ENCODE measurements around the gene NOTCH3.
A peak's percentile ranks its signal among the peaks of the same experiment; 100 is the strongest.

Gene NOTCH3

DNA sequence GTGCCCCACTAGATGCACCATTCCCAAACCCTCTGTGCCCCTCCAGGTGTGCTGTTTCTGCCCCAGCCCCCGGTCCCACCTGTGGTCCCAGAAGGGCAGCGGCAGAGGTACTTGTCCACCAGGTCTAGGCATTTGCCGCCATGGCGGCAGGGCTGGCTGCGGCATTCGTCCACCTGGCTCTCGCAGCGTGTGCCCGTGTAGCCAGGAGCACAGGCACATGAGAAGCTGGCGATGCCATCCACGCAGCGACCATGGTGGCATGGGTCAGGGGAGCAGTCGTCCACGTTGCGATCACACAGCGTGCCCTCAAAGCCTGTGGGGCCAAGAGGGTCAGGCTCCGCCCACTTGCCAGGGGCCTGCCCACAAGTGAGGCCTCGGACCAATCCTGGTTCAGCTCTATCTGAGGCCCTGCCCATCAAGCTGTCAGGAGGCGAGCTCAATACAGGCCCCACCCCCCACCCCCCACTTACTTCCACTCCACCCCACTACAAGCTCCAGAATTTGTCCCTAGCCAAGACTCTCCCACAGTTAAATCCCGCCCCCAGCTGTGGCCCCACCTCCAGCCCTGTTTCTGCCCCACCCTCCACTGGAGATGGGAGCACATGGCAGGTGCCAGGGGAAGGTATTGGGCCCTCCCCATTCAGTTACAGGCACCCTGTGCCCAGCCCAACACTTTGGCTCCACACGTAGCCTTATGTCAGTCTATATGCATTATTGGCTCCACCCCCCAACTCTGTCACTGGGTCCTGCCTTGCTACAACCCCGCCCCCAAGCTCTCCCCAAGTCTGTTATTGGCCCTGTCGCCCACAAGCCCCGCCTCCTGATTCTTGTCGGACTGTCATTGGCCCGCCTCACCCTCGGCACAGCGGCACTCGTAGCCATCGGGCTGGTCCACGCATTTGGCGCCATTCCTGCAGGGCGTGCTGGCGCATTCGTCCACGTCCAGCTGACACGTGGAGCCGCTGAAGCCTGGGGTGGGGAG, 13.5 kb downstream of the NOTCH3 start:
- TF ChIP-seq, protein P1, sequence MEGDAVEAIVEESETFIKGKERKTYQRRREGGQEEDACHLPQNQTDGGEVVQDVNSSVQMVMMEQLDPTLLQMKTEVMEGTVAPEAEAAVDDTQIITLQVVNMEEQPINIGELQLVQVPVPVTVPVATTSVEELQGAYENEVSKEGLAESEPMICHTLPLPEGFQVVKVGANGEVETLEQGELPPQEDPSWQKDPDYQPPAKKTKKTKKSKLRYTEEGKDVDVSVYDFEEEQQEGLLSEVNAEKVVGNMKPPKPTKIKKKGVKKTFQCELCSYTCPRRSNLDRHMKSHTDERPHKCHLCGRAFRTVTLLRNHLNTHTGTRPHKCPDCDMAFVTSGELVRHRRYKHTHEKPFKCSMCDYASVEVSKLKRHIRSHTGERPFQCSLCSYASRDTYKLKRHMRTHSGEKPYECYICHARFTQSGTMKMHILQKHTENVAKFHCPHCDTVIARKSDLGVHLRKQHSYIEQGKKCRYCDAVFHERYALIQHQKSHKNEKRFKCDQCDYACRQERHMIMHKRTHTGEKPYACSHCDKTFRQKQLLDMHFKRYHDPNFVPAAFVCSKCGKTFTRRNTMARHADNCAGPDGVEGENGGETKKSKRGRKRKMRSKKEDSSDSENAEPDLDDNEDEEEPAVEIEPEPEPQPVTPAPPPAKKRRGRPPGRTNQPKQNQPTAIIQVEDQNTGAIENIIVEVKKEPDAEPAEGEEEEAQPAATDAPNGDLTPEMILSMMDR (IDR thresholded peaks at IDR 0.05; ENCODE audit: insufficient read depth, low read depth, low read length, missing control alignments): no peak
- no peak overlapping the region for H3K4me3 ChIP-seq (ENCODE audit: low read length)
- peak; percentile 52 for DNase-seq (ENCODE audit: low read depth)

DNA sequence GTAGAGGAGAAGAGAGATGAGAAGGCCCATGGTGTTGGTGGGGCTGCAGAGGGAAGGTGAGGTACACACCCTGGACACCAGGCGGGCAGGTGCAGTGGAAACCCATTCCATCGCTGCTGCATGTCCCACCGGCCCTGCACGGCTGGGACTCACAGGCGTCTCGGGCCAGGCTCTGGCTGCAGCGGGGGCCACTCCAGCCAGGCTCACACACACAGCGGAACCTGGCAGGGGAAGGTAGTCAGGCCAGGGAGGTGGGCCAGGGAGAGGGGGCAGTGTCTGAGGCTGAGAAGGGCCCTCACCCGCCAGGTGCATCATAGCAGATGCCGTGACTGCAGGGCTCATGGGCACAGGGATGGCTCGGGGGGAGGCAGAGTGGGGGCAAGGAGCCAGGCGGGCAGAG, 15.6 kb downstream of the NOTCH3 start:
- TF ChIP-seq, protein P1 (IDR thresholded peaks at IDR 0.05; ENCODE audit: insufficient read depth, low read depth, low read length, missing control alignments): no peak
- DNase-seq (ENCODE audit: low read depth): no peak
- H3K4me3 ChIP-seq (ENCODE audit: low read length): no peak overlapping the region

DNA sequence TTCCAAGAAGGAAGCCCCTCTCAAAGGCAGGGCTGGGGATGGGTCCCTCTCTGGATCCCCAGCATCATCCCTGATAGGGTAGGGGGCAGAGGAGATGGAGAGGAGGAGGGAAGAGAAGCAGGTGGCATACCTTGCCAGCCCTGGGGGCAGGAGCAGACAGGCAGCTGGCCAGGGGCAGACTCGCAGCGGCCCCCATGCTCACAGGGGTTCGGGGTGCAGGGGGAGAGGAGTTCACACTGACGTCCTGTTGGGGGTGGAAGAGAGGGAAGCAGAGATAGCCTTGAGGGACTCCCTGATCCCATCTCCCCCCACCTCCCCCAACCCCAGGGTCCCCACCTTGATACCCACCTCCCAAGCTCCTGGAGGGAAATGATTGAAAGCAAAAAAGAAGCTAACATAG, 16.0 kb downstream of the NOTCH3 start:
- TF ChIP-seq, protein P1 (IDR thresholded peaks at IDR 0.05; ENCODE audit: insufficient read depth, low read depth, low read length, missing control alignments): no peak
- no peak for DNase-seq (ENCODE audit: low read depth)
- H3K4me3 ChIP-seq (ENCODE audit: low read length): no peak overlapping the region

DNA sequence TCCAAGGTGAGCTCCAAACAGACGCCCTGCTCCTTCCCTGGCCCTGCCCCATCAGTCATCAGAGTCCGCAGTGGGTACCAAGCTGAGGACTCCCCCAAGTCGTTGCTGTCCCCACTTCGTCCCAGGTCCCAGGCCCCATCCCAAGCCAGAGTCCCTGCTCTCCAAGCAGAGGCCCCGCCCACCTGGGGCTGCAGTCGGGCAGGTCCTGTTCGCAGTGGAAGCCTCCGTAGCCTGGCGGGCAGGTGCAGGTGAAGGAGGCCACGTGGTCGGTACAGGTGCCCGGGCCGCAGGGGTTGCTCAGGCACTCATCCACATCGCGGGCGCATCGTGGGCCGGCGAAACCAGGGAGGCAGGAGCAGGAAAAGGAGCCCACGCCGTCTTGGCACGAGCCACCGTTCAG, 19.4 kb downstream of the NOTCH3 start:
- no peak for DNase-seq (ENCODE audit: low read depth)
- no peak overlapping the region for H3K4me3 ChIP-seq (ENCODE audit: low read length)
- TF ChIP-seq, protein P1 (IDR thresholded peaks at IDR 0.05; ENCODE audit: insufficient read depth, low read depth, low read length, missing control alignments): no peak

DNA sequence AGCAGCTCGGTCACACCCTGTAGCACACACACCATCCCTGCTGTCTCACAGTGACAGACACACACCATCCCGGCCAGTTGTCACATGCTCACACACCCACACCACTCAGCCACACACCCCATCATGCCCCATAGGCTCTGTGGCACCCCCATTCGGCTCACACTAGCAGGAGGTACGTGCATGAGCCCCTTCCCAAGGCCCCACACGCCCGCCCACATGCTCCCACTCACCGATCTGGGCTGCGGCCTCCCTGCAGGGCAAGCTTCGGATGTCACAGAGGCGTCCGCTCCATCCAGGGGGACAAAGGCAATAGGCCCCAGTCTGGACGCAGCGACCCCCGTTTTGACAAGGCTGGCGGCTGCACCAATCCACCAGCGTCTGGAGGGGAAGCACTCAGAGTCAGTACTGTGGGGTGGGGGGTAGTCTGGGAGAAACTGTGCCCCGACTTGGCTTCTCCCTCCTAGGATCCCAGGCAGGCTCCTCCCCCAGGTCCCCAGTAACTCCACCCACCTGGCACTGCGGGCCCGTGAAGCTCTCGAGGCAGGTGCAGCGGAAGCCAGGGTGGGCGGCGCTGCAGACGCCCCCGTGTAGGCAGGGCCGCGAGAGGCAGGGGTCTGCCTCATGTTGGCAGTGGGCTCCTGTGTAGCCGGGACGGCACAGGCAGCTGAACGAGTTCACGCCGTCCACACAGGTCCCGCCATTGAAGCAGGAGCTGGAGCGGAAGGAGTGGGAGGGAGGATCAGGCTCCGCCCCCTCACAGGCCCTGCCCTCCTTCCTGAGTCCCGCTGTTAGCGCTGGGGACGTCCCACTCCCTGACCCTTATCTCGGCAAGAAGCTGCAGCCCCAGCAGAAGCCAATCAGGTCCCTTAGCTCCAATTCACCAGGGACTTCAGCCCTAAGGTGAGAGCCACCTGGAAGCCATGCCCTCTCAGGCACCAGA, 20.1 kb downstream of the NOTCH3 start:
- TF ChIP-seq, protein P1 (IDR thresholded peaks at IDR 0.05; ENCODE audit: insufficient read depth, low read depth, low read length, missing control alignments): no peak
- peak; percentile 37 for DNase-seq (ENCODE audit: low read depth)
- H3K4me3 ChIP-seq (ENCODE audit: low read length): no peak overlapping the region

DNA sequence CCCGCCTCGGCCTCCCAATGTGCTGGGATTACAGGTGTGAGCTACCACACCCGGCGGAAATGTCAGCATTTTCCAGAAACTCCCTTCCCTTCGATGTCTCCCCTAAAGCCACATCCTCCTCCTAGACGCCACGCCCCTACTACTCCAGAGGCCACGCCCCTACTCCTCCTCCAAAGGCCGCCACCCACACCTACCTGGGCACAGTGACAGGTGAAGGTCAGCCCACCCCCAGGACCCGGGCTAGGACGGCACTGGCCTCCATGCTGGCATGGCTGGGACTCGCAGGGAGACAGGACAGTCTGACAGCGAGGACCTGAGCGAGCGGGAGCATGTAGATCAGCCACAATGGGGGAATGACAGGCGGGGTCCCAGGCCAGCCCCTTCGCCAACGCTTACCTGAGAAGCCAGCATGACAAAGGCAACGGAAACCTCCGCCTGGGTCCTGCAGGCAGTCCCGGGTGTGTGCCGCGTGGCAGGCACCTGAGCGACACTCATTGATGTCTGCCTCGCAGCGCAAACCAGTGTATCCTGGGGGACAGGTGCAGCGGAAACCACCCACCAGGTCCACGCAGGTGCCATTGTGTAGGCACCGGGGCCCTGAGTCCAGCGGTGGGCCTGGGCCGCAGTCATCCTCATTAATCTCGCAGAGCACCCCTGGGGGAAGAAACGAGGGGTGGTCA, 22.0 kb downstream of the NOTCH3 start:
- no peak for DNase-seq (ENCODE audit: low read depth)
- TF ChIP-seq, protein P1 (IDR thresholded peaks at IDR 0.05; ENCODE audit: insufficient read depth, low read depth, low read length, missing control alignments): no peak
- no peak overlapping the region for H3K4me3 ChIP-seq (ENCODE audit: low read length)

Data from epithelial cell of esophagus (primary cell).